Metanephros (tissue), 2 donors: ENCODE measurements around the gene KRTAP5-10. TPM values are rescaled to one million over a fixed set of nuclear protein-coding genes. Genes with fewer than 3 reads are reported as not detected.

ENCODE experiments used
- small RNA-seq: library from RNA; depleted of rRNA; stranded (forward); fragments of <200 nt; gene quantifications from one replicate; pipeline ENCODE3, GENCODE V24; 2014; ENCODE audit warnings: low replicate concordance
- total RNA-seq: library from RNA; depleted of rRNA; stranded (reverse); fragments of >200 nt; gene quantifications from one replicate; pipeline ENCODE4 v1.2.3, GENCODE V29; 2014

The KRTAP5-10 gene
- not detected for total RNA-seq

GRCh38 chr11:71565263-71565662, at the start of gene KRTAP5-10:
Gene KRTAP5-10, plus strand, starts transcription at chr11:71565563. Its CDS starts 25 bp downstream, at chr11:71565588.

GRCh38 chr11:71526796-71527575, 38.4 kb upstream of the KRTAP5-10 start, which contains the start of gene KRTAP5-7:
Gene KRTAP5-7, plus strand, starts transcription at chr11:71527267. Its CDS starts 34 bp downstream, at chr11:71527301.

GRCh38 chr11:71537977-71538665, 27.2 kb upstream of the KRTAP5-10 start, which contains the start of gene KRTAP5-8:
Gene KRTAP5-8, plus strand, starts transcription at chr11:71538025. Its CDS starts 31 bp downstream, at chr11:71538056.

GRCh38 chr11:71548120-71548519, 17.2 kb upstream of the KRTAP5-10 start, which contains the start of gene KRTAP5-9:
Gene KRTAP5-9, plus strand, starts transcription at chr11:71548420. Its CDS starts 238 bp downstream, at chr11:71548658.

GRCh38 chr11:71582309-71582895, 17.0 kb downstream of the KRTAP5-10 start, which contains the start of gene KRTAP5-11:
Gene KRTAP5-11, minus strand, starts transcription at chr11:71582875. Its CDS starts 38 bp downstream, at chr11:71582837.

Small RNA genes within 50 kb of the gene (small RNA-seq; reads per million reads assigned to genes)
- gene AP000867.1 (not detected), gene KRTAP5-14P (not detected)

Other genes starting within 250 kb of the KRTAP5-10 start
- gene DHCR7, start 117.2 kb upstream of the KRTAP5-10 start, total RNA-seq = 21.8 TPM
- 51.4 TPM for gene NADSYN1, start 112.4 kb upstream of the KRTAP5-10 start, total RNA-seq
- 0.23 TPM for gene KRTAP5-7, start 38.3 kb upstream of the KRTAP5-10 start, total RNA-seq
- 1.1 TPM for gene KRTAP5-8, start 27.5 kb upstream of the KRTAP5-10 start, total RNA-seq
- 0.23 TPM for gene KRTAP5-9, start 17.1 kb upstream of the KRTAP5-10 start, total RNA-seq
- gene KRTAP5-11, start 17.3 kb downstream of the KRTAP5-10 start, total RNA-seq = not detected